ENCODE data around the gene MAN2A1.
"Not testable (repeated sequence)": the region's sequence is repeated elsewhere in the genome, so short reads cannot be mapped to it uniquely, and the experiment has no call there.

Gene MAN2A1

DNA sequence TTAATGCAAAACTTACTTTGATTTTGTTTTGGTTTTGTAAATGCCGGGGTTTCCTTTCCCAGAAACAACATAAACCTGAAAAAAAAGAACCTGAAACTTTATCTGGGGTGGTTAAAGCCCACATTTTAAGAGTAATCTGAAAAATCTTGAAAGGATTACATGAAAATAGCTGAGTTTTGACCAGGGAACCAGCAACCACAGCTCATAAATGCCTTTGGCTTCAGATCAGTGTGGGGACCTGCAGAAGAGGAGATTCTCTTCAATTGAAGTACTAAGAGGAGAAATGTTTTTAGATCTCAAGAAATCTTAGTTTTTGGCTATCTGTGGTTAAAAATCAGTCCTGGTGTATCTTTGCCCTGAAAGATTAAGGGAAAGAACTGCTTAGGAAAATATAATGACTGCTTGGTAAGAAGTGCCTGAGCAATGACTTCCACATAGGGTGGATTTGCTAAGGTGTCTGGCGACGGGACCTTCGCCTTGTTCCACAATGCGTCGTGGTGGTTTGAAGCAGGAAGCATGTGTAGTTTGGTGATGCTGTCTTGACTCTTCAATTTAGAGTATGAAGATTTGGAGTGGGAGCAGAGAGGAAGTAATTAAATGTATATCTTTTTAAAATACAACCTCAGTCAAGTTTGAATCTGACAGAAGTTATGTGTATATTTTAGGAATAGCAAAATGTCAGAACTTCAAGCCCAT lies 186.5 kb downstream of the MAN2A1 start:
- Histone ChIP-seq H3K4me3 (ENCODE audit: low read length) (no peak overlapping the region), H3K36me3 (ENCODE audit: control insufficient read depth, insufficient read depth, low read length) (no peaks in the 10 kb centered on the region), H3K27ac (ENCODE audit: low read depth, low read length) (no peak overlapping the region), H3K4me1 (ENCODE audit: control insufficient read depth, insufficient read depth, low read length) (no peaks in the 10 kb centered on the region), H3K27me3 (ENCODE audit: control insufficient read depth, insufficient read depth, low read length) (no peaks in the 10 kb centered on the region), H3K9ac (ENCODE audit: low read length) (no peak overlapping the region)

DNA sequence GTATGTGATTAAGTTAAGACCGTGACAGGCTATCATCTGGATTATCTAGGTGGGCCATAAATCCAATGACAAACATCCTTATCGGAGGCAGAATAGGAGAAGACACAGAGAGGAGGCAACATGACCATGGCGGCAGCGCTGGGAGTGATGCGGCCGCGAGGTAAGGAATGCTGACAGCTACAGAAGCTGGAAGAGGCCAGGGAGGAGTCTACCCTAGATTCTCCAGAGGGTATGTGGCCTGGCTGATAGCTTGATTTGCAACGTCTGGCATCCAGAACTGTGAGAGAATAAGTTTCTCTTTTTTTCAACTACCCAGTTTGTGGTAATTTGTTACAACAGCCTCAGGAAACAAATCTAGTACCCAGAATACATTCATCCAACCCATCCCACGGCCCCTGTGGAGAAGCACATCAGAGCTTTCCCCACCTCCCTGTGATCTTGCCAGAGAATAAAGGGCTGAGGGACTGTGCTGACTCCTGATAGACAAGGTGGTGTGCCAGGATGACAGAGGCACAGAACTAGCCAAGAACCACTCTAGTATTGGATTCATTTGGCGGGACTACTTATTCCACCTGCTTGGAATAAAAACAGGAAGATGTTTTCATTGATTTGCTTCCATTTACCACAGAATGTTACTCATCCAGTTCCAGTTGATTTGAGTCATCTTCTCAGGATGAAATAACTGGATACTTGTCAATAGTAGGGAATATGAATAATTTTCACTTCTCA lies 187.4 kb downstream of the MAN2A1 start:
- Histone ChIP-seq H3K4me3 (ENCODE audit: low read length) (no peak overlapping the region), H3K27me3 (ENCODE audit: control insufficient read depth, insufficient read depth, low read length) (no peaks in the 10 kb centered on the region), H3K4me1 (ENCODE audit: control insufficient read depth, insufficient read depth, low read length) (no peaks in the 10 kb centered on the region), H3K9ac (ENCODE audit: low read length) (no peak overlapping the region), H3K27ac (ENCODE audit: low read depth, low read length) (no peak overlapping the region), H3K36me3 (ENCODE audit: control insufficient read depth, insufficient read depth, low read length) (no peaks in the 10 kb centered on the region)

DNA sequence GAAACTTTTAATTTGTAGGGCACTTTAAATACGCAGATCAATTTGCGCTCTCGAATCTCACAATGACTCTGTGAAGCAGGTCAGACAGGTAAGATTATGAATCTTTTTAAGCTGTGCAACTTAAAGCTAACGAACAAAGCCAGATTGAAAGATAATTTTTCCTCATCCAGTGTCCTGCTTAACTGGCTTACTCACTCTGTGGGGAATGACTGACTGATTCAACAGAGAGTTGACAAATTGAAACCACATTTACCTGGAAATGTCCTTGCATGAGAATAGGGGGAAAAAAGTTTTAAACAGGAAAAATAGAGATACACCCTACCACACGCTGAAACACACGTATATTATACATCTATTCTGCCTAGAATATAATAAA lies 187.9 kb downstream of the MAN2A1 start:
- Histone ChIP-seq H3K27me3 (ENCODE audit: control insufficient read depth, insufficient read depth, low read length) (no peaks in the 10 kb centered on the region), H3K27ac (ENCODE audit: low read depth, low read length) (no peak overlapping the region), H3K36me3 (ENCODE audit: control insufficient read depth, insufficient read depth, low read length) (no peaks in the 10 kb centered on the region), H3K4me1 (ENCODE audit: control insufficient read depth, insufficient read depth, low read length) (no peaks in the 10 kb centered on the region), H3K9ac (ENCODE audit: low read length) (no peak overlapping the region), H3K4me3 (ENCODE audit: low read length) (no peak overlapping the region)

DNA sequence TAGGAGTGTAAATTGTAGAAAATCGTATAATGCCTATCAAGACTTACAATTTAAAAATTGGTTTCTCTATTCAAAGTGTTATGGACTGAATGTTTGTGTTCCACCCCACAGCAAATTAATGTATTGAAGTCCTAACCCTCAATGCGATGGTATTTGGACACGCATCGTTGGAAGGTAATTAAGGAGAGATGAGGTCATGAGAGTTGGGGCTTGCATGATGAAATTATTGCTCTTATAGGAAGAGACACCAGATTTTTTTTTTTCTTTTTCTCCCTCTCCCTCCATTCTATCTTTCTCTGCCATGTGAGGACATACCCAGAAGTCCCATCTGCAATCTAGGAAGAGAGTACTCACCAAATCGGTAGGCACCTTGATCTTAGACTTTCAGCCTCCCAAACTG lies 189.2 kb downstream of the MAN2A1 start:
- Histone ChIP-seq H3K9ac (ENCODE audit: low read length) (no peak overlapping the region), H3K4me3 (ENCODE audit: low read length) (no peak overlapping the region), H3K27me3 (ENCODE audit: control insufficient read depth, insufficient read depth, low read length) (no peaks in the 10 kb centered on the region), H3K27ac (ENCODE audit: low read depth, low read length) (no peak overlapping the region), H3K36me3 (ENCODE audit: control insufficient read depth, insufficient read depth, low read length) (no peaks in the 10 kb centered on the region), H3K4me1 (ENCODE audit: control insufficient read depth, insufficient read depth, low read length) (no peaks in the 10 kb centered on the region)

DNA sequence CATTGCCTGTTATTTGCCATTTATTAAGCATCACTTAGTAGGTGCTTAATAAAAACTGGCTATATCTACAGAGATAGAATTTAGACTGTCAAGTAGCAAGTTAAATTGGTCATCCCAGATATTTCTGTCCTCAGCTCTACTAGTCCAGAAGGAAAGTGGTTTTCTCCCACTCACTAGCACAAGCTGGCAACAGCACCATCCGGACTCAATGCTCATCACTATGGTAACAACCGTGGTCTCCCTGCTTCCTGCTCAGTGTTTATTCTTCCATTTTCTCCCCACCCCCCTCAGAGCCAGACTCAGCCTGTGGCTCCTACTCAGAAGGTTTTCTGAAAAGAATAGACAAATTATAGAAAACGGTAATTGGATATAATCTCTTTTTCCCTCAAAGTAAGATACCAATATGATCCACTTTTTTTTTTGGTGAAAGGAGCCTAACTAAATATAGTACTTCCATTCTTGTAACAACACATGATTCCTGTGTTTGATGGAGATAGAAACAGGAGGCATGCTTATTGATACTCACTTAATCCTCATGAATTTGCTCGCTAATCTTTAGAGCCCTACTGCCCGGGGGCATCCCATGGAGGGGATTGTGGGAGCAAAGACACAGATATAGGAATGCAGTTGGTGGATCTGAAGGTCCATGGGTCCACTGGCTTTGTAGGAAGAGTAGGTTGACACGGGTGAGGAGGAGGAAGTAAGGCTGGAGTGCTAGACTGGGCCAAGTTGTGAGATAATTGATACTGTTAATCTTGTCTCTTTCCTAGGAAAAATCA lies 191.4 kb downstream of the MAN2A1 start:
- Histone ChIP-seq H3K27me3 (ENCODE audit: control insufficient read depth, insufficient read depth, low read length) (no peaks in the 10 kb centered on the region), H3K4me3 (ENCODE audit: low read length) (no peak overlapping the region), H3K27ac (ENCODE audit: low read depth, low read length) (no peak overlapping the region), H3K36me3 (ENCODE audit: control insufficient read depth, insufficient read depth, low read length) (no peaks in the 10 kb centered on the region), H3K9ac (ENCODE audit: low read length) (no peak overlapping the region), H3K4me1 (ENCODE audit: control insufficient read depth, insufficient read depth, low read length) (no peaks in the 10 kb centered on the region)

DNA sequence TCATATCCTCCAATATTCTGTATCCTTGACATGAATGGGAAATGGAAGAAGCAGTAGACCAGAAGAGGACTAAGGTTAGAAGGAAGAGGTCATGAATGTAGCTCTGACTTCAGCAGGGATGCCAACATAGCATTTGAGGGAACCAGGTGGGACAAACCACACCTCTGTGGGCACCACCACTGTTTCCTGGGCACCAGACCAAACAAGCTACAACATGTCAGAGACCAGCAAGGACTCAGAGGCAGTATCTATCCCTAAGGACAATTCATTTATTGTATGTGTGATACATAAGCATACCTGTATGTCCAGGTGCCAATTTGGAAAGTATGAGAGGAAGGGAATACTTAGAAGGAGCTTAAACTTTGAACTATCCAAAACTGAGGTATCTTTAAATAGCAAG lies 192.8 kb downstream of the MAN2A1 start:
- Histone ChIP-seq H3K36me3 (ENCODE audit: control insufficient read depth, insufficient read depth, low read length) (no peaks in the 10 kb centered on the region), H3K4me3 (ENCODE audit: low read length) (no peak overlapping the region), H3K27me3 (ENCODE audit: control insufficient read depth, insufficient read depth, low read length) (no peaks in the 10 kb centered on the region), H3K4me1 (ENCODE audit: control insufficient read depth, insufficient read depth, low read length) (no peaks in the 10 kb centered on the region), H3K27ac (ENCODE audit: low read depth, low read length) (no peak overlapping the region), H3K9ac (ENCODE audit: low read length) (no peak overlapping the region)

DNA sequence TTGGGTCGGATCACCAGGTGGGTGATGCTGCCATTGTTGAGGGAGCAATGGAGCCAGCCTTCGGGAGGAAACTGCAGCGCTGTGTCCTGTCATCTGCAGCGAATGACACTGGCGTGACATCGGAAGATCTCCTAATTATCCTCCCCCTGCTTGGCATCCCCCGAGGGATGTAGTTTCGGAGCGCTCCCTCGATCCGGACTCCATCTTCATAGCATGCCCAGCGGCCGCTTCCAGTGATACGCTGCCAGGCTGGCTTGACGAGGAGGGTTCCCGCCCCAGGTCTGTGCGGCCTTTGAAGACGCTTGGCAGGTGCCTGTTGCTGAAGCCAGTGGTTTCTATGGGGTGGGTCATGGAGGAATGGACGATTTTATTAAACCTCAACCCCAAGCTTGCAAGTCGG lies 194.9 kb downstream of the MAN2A1 start:
- Histone ChIP-seq H3K27me3 (ENCODE audit: control insufficient read depth, insufficient read depth, low read length) (no peaks in the 10 kb centered on the region), H3K4me3 (ENCODE audit: low read length) (no peak overlapping the region), H3K4me1 (ENCODE audit: control insufficient read depth, insufficient read depth, low read length) (no peaks in the 10 kb centered on the region), H3K9ac (ENCODE audit: low read length) (no peak overlapping the region), H3K27ac (ENCODE audit: low read depth, low read length) (no peak overlapping the region), H3K36me3 (ENCODE audit: control insufficient read depth, insufficient read depth, low read length) (no peaks in the 10 kb centered on the region)

DNA sequence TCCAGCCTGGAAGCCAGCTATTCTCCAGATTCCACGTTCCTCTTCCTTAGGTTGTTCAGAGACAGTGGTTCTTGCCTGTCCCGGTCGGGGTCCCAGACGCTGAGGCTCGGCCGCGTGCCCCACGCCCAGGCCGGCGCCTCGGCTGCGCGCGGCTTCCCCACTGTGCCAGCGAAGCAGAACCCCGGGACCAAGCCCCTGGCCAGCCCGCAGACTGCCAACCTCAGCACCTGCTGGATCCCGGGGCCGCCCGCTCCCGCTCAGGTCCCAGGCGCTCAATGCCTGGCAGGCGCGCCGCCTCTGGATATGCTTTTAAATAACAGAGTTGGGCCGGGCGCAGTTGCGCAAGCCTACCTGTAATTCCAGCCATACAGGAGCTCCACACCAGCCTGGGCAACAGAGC lies 195.5 kb downstream of the MAN2A1 start:
- no peaks in the 10 kb centered on the region for H3K27me3 ChIP-seq (ENCODE audit: control insufficient read depth, insufficient read depth, low read length)
- no peak overlapping the region for H3K9ac ChIP-seq (ENCODE audit: low read length)
- H3K4me3 ChIP-seq (ENCODE audit: low read length), result no peak overlapping the region
- no peaks in the 10 kb centered on the region for H3K4me1 ChIP-seq (ENCODE audit: control insufficient read depth, insufficient read depth, low read length)
- H3K36me3 ChIP-seq (ENCODE audit: control insufficient read depth, insufficient read depth, low read length), result no peaks in the 10 kb centered on the region
- H3K27ac ChIP-seq (ENCODE audit: low read depth, low read length), result no peak overlapping the region

DNA sequence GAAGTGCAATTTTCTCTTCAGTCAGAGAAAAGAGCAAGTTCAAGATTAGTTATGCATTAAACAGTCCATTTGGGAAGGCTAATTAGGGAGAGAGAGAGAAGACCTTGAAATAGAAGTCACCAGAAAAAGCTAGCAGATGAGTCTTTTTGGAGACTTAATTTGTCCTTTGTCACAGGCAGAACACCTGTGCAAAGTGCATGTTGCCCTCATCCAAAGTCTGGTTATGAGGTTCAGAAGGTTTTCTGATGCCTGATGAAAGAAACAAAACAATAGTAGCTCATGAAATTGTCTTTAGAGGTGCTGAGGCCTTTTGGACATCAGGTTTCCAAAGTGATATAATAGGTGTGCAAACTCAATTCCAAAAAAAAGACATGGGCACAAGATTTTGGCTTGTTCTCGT lies 199.3 kb downstream of the MAN2A1 start:
- H3K9ac ChIP-seq (ENCODE audit: low read length), result no peak overlapping the region
- no peaks in the 10 kb centered on the region for H3K36me3 ChIP-seq (ENCODE audit: control insufficient read depth, insufficient read depth, low read length)
- no peaks in the 10 kb centered on the region for H3K4me1 ChIP-seq (ENCODE audit: control insufficient read depth, insufficient read depth, low read length)
- no peaks in the 10 kb centered on the region for H3K27me3 ChIP-seq (ENCODE audit: control insufficient read depth, insufficient read depth, low read length)
- no peak overlapping the region for H3K27ac ChIP-seq (ENCODE audit: low read depth, low read length)
- no peak overlapping the region for H3K4me3 ChIP-seq (ENCODE audit: low read length)

DNA sequence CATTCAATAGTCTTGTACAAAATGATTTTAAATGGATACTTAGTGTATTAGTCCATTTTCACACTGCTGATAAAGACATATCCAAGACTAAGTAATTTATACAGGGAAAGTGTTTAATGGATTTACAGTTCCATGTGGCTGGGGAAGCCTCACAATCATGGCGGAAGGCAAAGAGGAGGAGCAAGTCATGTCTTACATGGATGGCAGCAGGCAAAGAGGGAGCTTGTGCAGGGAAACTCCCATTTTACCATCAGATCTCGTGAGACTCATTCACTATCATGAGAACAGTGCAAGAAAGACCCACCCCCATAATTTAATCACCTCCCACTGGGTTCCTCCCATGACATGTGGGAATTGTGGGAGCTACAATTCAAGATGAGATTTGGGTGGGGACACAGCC lies 203.5 kb downstream of the MAN2A1 start:
- not testable (repeated sequence) for H3K4me3 ChIP-seq (ENCODE audit: low read length); H3K27ac ChIP-seq (ENCODE audit: low read depth, low read length); H3K36me3 ChIP-seq (ENCODE audit: control insufficient read depth, insufficient read depth, low read length); H3K27me3 ChIP-seq (ENCODE audit: control insufficient read depth, insufficient read depth, low read length); H3K9ac ChIP-seq (ENCODE audit: low read length); H3K4me1 ChIP-seq (ENCODE audit: control insufficient read depth, insufficient read depth, low read length)

DNA sequence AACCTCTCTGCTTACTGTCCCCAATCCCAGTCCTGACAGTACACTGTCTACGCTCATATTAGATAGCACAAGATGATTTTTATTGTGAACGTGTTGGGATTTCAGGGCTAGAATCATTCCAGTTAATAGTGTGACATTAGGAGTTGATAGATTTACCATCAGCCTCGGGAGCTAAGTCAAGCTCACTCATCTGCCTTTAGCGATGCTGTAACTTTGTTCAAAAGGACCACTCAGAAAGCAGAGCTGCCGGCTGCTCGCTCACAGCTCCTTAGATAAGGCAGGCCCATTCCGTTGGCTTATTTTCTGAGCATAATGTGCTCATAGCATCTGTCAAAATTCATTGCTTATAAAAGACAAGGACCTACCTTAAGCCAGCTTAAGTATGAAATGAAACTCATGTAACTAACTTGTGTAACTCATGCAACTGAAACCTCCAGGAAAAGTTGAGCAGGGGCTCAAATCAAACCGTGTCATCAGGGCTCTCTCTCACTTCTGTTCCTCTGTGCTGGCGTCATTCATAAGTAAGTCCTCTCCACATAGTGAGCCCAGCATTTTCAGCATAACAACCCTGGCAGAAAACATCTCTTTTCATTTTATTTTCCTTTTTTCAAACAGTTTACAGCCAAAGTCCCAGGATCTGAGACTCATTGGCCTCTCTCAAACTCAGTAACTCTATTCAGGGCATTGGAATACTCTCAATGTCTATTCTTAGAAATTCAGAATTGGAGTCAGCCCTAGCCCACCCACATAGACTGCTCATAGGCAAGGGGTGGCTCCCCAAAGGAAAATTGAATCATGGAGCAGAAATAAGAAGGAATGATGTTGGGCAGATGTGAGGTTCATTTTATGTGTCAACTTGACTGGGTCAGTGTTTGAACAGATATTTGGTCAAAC lies 208.8 kb downstream of the MAN2A1 start:
- Histone ChIP-seq H3K36me3 (ENCODE audit: control insufficient read depth, insufficient read depth, low read length) (no peaks in the 10 kb centered on the region), H3K9ac (ENCODE audit: low read length) (no peak overlapping the region), H3K27ac (ENCODE audit: low read depth, low read length) (no peak overlapping the region), H3K4me3 (ENCODE audit: low read length) (no peak overlapping the region), H3K4me1 (ENCODE audit: control insufficient read depth, insufficient read depth, low read length) (no peaks in the 10 kb centered on the region), H3K27me3 (ENCODE audit: control insufficient read depth, insufficient read depth, low read length) (no peaks in the 10 kb centered on the region)

DNA sequence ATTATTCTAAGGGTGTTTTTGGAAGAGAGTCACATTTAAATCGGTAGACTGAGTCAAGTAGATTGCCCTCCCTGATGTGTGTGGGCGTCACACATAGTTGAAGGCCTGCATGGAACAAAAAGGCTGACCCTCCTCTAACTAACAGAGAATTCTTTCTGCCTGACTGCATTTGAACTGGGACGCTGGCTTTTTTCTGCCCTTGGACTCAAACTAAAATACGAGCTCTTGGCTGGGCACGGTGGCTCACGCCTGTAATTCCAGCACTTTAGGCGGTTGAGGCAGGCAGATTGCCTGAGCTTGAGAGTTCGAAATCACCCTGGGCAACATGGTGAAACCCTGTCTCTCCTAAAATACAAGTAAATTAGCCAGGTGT lies 209.4 kb downstream of the MAN2A1 start:
- no peak overlapping the region for H3K27ac ChIP-seq (ENCODE audit: low read depth, low read length)
- H3K4me1 ChIP-seq (ENCODE audit: control insufficient read depth, insufficient read depth, low read length), result no peaks in the 10 kb centered on the region
- H3K9ac ChIP-seq (ENCODE audit: low read length), result no peak overlapping the region
- H3K36me3 ChIP-seq (ENCODE audit: control insufficient read depth, insufficient read depth, low read length), result no peaks in the 10 kb centered on the region
- H3K4me3 ChIP-seq (ENCODE audit: low read length), result no peak overlapping the region
- H3K27me3 ChIP-seq (ENCODE audit: control insufficient read depth, insufficient read depth, low read length), result no peaks in the 10 kb centered on the region
